Testis (tissue), 2 donors: ENCODE measurements around the gene ADRM1.

Experiments
- CTCF ChIP-seq, 3 experiments: fragments of 450-650 bp in 2 of 3; fragments of 200-600 bp in 1 of 3; sonication (generic) in 1 of 3; IDR thresholded peaks; one replicate each; pipeline ENCODE4 v1.5.1; 2016 to 2019; ENCODE audit warnings: antibody characterized with exemption in 3 of 3, mild to moderate bottlenecking in 2 of 3, moderate library complexity in 1 of 3
- POLR2A ChIP-seq: fragments of 450-650 bp; IDR thresholded peaks from one replicate; pipeline ENCODE4 v1.6.1; 2017; ENCODE audit warnings: antibody characterized with exemption, mild to moderate bottlenecking, moderate library complexity

GRCh38 chr20:62320581-62321354 lies 18.0 kb downstream of the ADRM1 start:
- TF ChIP-seq POLR2A (no peak), CTCF (IDR thresholded peaks at IDR 0.05) (no peak)
